Mesothelial cell of epicardium (in vitro differentiated cells): Measurements from ENCODE around the gene NPHS1. TPM values are rescaled to one million over a fixed set of nuclear protein-coding genes. Genes with fewer than 3 reads are reported as not detected.

Experiments
- DNase-seq, 2 experiments: peaks; one replicate each; pipeline ENCODE4 v3.0.0; 2021; ENCODE audit warnings: low spot score in 2 of 2; ENCODE audit not compliant: unreplicated experiment in 2 of 2
- H3K27ac Mint-ChIP-seq: 2 replicates; pipeline ENCODE4 v1.8.0; 2021; ENCODE audit warnings: mixed read lengths
- H3K27me3 Mint-ChIP-seq: 2 replicates; pipeline ENCODE4 v1.8.0; 2021; ENCODE audit warnings: low read depth, mixed read lengths
- H3K36me3 Mint-ChIP-seq: 2 replicates; pipeline ENCODE4 v1.8.0; 2021; ENCODE audit warnings: mixed read lengths
- H3K4me1 Mint-ChIP-seq: 2 replicates; pipeline ENCODE4 v1.8.0; 2021; ENCODE audit warnings: mixed read lengths
- H3K4me3 Mint-ChIP-seq: 2 replicates; pipeline ENCODE4 v1.8.0; 2021; ENCODE audit warnings: mild to moderate bottlenecking, moderate library complexity, mixed read lengths
- H3K9me3 Mint-ChIP-seq: 2 replicates; pipeline ENCODE4 v1.8.0; 2021; ENCODE audit warnings: mixed read lengths
- total RNA-seq: library from RNA; stranded (reverse); gene quantifications from 3 replicates; pipeline ENCODE4 v1.2.1, GENCODE V29; 2021
- TF ChIP-seq, protein P1 (sequence below): fragments of 200-600 bp; sonication (generic); IDR thresholded peaks from one replicate; pipeline ENCODE4 v1.5.0; 2021; ENCODE audit warnings: antibody characterized with exemption; ENCODE audit not compliant: unreplicated experiment

Gene NPHS1
- total RNA-seq, 1 donor from 2014 or later, result 0.72 TPM

DNA sequence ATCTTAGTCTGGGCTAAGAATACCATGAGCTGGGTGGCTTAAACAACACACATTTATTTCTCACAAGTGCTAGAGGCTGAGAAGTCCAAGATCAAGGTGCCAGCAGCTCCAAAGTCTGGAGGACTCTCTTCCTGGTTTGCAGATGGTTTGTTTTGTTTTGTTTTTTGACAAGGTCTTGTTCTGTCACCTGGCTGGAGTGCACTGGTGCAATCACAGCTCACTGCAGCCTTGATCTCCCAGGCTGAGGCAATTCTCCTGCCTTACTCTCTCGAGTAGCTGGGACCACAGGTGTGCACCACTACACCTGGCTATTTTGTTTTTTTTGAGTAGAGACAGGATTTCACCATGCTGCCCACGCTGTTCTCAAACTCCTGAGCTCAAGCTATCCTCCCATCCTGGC lies 31.6 kb upstream of the NPHS1 start:
- Mint-ChIP-seq H3K36me3 (peaks cover 17% of the 10 kb centered on the region), H3K9me3 (no peaks in the 10 kb centered on the region), H3K27ac (no peak overlapping the region), H3K4me1 (peaks cover 4% of the 10 kb centered on the region), H3K27me3 (peaks cover 10% of the 10 kb centered on the region), H3K4me3 (no peak overlapping the region)
- no peak for DNase-seq
- TF ChIP-seq, protein P1, sequence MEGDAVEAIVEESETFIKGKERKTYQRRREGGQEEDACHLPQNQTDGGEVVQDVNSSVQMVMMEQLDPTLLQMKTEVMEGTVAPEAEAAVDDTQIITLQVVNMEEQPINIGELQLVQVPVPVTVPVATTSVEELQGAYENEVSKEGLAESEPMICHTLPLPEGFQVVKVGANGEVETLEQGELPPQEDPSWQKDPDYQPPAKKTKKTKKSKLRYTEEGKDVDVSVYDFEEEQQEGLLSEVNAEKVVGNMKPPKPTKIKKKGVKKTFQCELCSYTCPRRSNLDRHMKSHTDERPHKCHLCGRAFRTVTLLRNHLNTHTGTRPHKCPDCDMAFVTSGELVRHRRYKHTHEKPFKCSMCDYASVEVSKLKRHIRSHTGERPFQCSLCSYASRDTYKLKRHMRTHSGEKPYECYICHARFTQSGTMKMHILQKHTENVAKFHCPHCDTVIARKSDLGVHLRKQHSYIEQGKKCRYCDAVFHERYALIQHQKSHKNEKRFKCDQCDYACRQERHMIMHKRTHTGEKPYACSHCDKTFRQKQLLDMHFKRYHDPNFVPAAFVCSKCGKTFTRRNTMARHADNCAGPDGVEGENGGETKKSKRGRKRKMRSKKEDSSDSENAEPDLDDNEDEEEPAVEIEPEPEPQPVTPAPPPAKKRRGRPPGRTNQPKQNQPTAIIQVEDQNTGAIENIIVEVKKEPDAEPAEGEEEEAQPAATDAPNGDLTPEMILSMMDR, result no peak

DNA sequence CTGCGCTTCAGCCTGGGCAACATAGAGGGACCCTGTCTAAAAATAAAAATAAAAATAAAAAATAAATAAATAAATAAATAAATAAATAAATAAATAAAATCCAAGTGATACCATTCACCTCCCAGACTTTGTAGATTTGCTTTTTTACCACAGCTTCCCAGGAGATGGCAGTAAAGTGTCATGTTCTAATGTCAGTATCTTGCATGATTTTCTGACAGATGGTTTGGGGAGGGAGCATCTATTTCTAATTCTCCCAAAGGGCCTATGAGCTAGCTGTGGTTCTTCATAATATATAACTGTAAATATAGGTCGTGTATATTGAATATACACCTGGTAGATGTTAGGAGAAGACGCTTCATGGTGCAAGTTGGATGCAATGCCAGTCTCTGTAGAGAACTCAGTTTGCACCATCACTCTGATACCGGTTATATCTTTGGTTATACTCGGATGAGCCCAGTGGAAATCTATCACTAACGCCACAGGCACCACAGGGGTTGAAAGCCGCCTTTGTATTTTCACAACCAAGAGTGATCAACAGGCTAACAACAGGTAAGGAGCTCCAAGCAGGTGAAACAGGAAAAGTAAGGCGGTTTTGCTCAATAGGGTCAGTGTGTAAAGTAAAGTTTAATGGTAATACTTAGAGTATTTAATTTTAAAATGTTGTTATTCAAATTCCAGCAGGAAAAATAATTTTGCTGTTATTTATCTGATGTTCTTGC lies 30.0 kb upstream of the NPHS1 start:
- Mint-ChIP-seq H3K9me3 (no peaks in the 10 kb centered on the region), H3K27ac (no peak overlapping the region), H3K4me1 (peaks cover 4% of the 10 kb centered on the region), H3K36me3 (peaks cover 11% of the 10 kb centered on the region), H3K4me3 (no peak overlapping the region), H3K27me3 (peaks cover 15% of the 10 kb centered on the region)
- no peak for DNase-seq
- TF ChIP-seq, protein P1, result peak; percentile 24

DNA sequence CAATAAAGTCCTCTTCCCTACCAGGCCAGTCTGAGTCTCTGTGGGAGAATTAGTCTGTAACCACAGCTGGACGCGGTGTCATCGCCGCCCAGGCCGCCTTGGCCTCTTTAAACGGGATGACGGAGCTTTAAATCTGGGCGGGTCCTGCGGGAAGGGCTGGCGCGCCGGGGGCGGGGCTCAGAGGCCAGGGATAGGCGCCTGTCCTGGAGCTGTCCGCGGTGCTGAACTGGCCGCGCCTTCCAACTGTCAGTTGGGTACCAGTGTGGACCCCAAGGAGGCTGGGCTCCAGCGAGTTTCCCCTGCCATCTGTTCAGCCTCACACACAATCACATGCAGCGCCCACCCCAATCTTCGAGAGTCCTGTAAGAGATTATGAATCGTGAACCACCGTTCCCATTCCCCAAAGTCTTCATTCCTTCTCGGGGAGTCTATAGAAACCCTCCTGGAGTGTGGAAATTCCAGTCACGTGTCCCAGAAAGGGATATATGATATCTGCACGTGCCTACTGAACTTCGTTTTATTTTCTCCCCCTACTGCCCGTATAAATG lies 27.5 kb upstream of the NPHS1 start:
- Mint-ChIP-seq H3K4me1 (peaks cover 4% of the 10 kb centered on the region), H3K36me3 (peaks cover 13% of the 10 kb centered on the region), H3K27me3 (peaks cover 22% of the 10 kb centered on the region), H3K27ac (no peak overlapping the region), H3K4me3 (no peak overlapping the region), H3K9me3 (no peaks in the 10 kb centered on the region)
- peak; percentile 84 to 90 for DNase-seq
- TF ChIP-seq, protein P1, result no peak

DNA sequence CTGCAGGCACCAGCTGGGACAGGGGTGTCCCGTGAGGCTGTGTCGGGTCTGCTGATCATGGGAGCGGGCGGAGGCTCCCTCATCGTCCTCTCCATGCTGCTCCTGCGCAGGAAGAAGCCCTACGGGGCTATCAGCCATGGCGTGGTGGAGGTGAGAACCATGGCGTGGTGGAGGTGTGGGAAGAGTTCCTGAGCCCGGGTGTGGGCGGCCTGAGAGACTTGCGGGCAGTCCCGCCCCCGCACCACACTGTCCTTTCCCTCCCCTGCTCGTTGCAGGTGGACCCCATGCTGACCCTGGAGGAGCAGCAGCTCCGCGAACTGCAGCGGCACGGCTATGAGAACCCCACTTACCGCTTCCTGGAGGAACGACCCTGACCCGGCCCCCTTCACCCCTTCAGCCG lies 26.8 kb upstream of the NPHS1 start:
- Mint-ChIP-seq H3K27me3 (peaks cover 22% of the 10 kb centered on the region), H3K27ac (no peak overlapping the region), H3K9me3 (no peaks in the 10 kb centered on the region), H3K36me3 (peaks cover 14% of the 10 kb centered on the region), H3K4me1 (peaks cover 4% of the 10 kb centered on the region), H3K4me3 (no peak overlapping the region)
- TF ChIP-seq, protein P1, result no peak
- no peak for DNase-seq

DNA sequence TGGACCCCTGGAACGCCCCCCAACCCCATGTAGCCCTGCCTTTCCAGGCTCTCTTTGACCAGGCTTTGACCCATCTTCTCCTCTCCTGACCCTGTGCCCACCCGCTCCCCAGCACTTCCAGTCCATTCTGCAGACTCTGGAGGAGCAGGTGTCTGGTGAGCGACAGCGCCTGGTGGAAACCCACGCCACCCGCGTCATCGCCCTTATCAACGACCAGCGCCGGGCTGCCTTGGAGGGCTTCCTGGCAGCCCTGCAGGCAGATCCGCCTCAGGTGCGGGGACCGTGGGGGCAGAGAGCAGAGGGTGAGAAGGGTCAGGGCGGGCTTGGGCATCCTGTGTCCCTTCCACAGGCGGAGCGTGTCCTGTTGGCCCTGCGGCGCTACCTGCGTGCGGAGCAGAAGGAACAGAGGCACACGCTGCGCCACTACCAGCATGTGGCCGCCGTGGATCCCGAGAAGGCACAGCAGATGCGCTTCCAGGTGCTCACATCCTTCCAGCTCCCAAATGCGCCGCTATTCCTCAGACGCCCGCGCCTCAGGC lies 22.2 kb upstream of the NPHS1 start:
- no peak overlapping the region for H3K27ac Mint-ChIP-seq
- DNase-seq, result no peak
- no peak overlapping the region for H3K4me3 Mint-ChIP-seq
- H3K27me3 Mint-ChIP-seq, result peaks cover 26% of the 10 kb centered on the region
- peaks cover 19% of the 10 kb centered on the region for H3K36me3 Mint-ChIP-seq
- H3K4me1 Mint-ChIP-seq, result peaks cover 7% of the 10 kb centered on the region
- TF ChIP-seq, protein P1, result no peak
- H3K9me3 Mint-ChIP-seq, result no peaks in the 10 kb centered on the region
